ENCODE measurements around the gene CEP135.

The CEP135 gene

GRCh38 chr4:55906989-55907388, 41.8 kb upstream of the CEP135 start:
- TF ChIP-seq ZC3H10 (CRISPR knock-in tag; IDR thresholded peaks at IDR 0.05) (no peak), PPARA (CRISPR knock-in tag; IDR thresholded peaks at IDR 0.05; ENCODE audit: borderline replicate concordance) (no peak), GLIS3 (CRISPR knock-in tag; IDR thresholded peaks at IDR 0.05) (no peak), ZFP30 (CRISPR knock-in tag; IDR thresholded peaks at IDR 0.05) (no peak), POU6F1 (CRISPR knock-in tag; IDR thresholded peaks at IDR 0.05; ENCODE audit: borderline replicate concordance, low read depth) (no peak), ZNF8 (CRISPR knock-in tag; IDR thresholded peaks at IDR 0.05) (no peak), SNAI2 (CRISPR knock-in tag; IDR thresholded peaks at IDR 0.05) (no peak)
- no peak for ATAC-seq

GRCh38 chr4:55907469-55907868, 41.3 kb upstream of the CEP135 start:
- TF ChIP-seq TOX (CRISPR knock-in tag; IDR thresholded peaks at IDR 0.05; ENCODE audit: borderline replicate concordance), result no peak
- TF ChIP-seq ZFP3 (CRISPR knock-in tag; IDR thresholded peaks at IDR 0.05), result no peak
- no peak for TF ChIP-seq ISL1 (CRISPR knock-in tag; IDR thresholded peaks at IDR 0.05)
- no peak for TF ChIP-seq PATZ1 (CRISPR knock-in tag; IDR thresholded peaks at IDR 0.05; ENCODE audit: borderline replicate concordance)
- TF ChIP-seq POU6F1 (CRISPR knock-in tag; IDR thresholded peaks at IDR 0.05; ENCODE audit: borderline replicate concordance, low read depth), result no peak
- no peak for TF ChIP-seq ESRRG (CRISPR knock-in tag; IDR thresholded peaks at IDR 0.05)

GRCh38 chr4:55910140-55910539, 38.6 kb upstream of the CEP135 start:
- ATAC-seq, result no peak
- TF ChIP-seq GLIS3 (CRISPR knock-in tag; IDR thresholded peaks at IDR 0.05) (no peak), SNAI2 (CRISPR knock-in tag; IDR thresholded peaks at IDR 0.05) (no peak), BACH2 (CRISPR knock-in tag; IDR thresholded peaks at IDR 0.05; ENCODE audit: borderline replicate concordance) (no peak), ESRRG (CRISPR knock-in tag; IDR thresholded peaks at IDR 0.05) (no peak), TCF4 (CRISPR knock-in tag; IDR thresholded peaks at IDR 0.05; ENCODE audit: borderline replicate concordance) (no peak), ARNTL (CRISPR knock-in tag; IDR thresholded peaks at IDR 0.05; ENCODE audit: borderline replicate concordance, low read depth) (no peak), TOX (CRISPR knock-in tag; IDR thresholded peaks at IDR 0.05; ENCODE audit: borderline replicate concordance) (no peak), CSRNP3 (CRISPR knock-in tag; IDR thresholded peaks at IDR 0.05) (no peak), ZNF70 (CRISPR knock-in tag; IDR thresholded peaks at IDR 0.05) (no peak), ISL1 (CRISPR knock-in tag; IDR thresholded peaks at IDR 0.05) (no peak), POU6F1 (CRISPR knock-in tag; IDR thresholded peaks at IDR 0.05; ENCODE audit: borderline replicate concordance, low read depth) (no peak), ZFP3 (CRISPR knock-in tag; IDR thresholded peaks at IDR 0.05) (no peak), CSDC2 (CRISPR knock-in tag; IDR thresholded peaks at IDR 0.05) (no peak), PPARA (CRISPR knock-in tag; IDR thresholded peaks at IDR 0.05; ENCODE audit: borderline replicate concordance) (no peak), RARB (CRISPR knock-in tag; IDR thresholded peaks at IDR 0.05) (no peak), TSHZ2 (CRISPR knock-in tag; IDR thresholded peaks at IDR 0.05) (no peak), PATZ1 (CRISPR knock-in tag; IDR thresholded peaks at IDR 0.05; ENCODE audit: borderline replicate concordance) (no peak), ZNF565 (CRISPR knock-in tag; conservative IDR thresholded peaks at IDR 0.05; ENCODE audit: low read depth) (no peak), OSR1 (CRISPR knock-in tag; IDR thresholded peaks at IDR 0.05) (no peak)

More at GRCh38 chr4:55907469-55907868, 41.3 kb upstream of the CEP135 start:
- ATAC-seq, result no peak

Measured in SK-N-SH treated with all-trans-retinoic acid at 6 μM for 48 hours (cell line).